Head of caudate nucleus (tissue), 42 donors: ENCODE measurements around the gene OSBPL2.

Source experiments
- DNase-seq, 42 donors: peaks; one replicate each; pipeline versions ENCODE4 v3.0.0 to v3.0.0-alpha.2; 2020 to 2021; ENCODE audit warnings: mixed read lengths in 7 of 42
- intact Hi-C: fragments of 100-400 bp; cut with DNase I; formaldehyde crosslinking; loops from one replicate; pipeline ENCODE4 v1.15.0; 2022

OSBPL2 gene

DNA sequence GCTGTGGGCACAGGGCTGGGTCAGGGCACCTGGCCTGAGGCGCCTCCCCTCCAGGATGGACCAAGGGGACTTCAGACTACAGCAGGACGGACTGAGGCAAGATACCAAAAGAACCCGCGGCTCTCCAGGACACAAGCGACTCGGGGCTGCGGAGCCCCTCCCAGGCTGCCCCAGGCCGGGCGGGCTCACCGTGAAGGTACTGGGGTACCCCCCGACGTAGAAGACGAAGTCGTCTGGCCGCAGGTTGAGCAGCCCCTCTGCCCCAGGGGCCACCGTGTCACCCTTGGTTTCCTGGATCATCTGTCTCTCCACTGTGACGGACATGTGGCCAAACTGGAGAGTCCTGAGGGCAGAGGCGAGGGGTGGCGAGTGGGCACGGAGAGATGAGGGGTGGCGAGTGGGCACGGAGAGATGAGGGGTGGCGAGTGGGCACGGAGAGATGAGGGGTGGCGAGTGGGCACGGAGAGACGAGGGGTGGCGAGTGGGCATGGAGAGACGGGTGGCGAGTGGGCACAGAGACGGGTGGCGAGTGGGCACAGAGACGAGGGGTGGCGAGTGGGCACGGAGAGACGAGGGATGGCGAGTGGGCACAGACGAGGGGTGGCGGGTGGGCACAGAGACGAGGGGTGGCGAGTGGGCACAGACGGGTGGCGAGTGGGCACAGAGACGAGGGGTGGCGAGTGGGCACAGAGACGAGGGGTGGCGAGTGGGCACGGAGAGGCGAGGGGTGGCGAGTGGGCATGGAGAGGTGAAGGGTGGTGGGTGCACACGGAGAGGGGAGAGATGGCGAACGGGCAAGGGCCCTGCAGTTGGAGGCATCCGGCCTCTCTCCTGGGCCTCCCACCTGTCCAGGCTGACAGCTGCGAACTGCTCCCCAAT lies 75.4 kb downstream of the OSBPL2 start:
- DNase-seq = no peak
- intact Hi-C loops = no loop called here

GRCh38 chr20:62314339-62314638 lies 76.0 kb downstream of the OSBPL2 start:
- intact Hi-C loops = no loop called here
- DNase-seq = no peak

DNA sequence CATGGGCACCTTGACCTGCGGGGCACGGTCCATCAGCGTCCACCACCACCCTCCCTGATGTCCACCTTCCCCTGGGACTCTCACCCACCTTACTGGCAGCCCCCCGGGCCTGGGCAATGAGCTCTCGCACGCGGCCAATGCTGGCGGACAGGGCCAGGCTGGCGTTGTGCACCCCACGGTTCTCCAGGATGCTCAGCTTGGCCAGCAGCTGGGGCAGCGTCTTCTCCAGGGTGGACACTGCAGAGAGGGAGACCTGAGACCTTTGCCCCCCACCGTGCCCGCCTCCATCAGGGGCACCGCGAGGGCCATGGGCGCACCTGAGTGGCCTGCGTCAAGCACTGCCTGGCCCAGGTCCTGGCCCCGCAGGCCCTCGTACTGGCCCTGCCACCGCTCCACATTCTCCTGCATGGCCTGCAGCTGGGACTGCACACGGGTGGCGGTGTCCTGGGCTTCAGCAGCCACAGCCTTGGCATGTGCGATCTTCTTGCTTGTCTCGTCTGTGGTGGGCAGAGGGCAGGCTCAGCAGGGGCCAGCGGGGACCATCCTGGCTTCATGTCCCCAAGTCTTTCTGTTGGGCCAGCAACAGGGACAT lies 76.5 kb downstream of the OSBPL2 start:
- no peak for DNase-seq
- intact Hi-C loops = no loop called here

- intact Hi-C loops = no loop called here
- DNase-seq = no peak
Measured at GRCh38 chr20:62315773-62316172, 77.5 kb downstream of the OSBPL2 start.

GRCh38 chr20:62316331-62317166 lies 78.2 kb downstream of the OSBPL2 start:
- no peak for DNase-seq
- intact Hi-C loops = no loop called here

DNA sequence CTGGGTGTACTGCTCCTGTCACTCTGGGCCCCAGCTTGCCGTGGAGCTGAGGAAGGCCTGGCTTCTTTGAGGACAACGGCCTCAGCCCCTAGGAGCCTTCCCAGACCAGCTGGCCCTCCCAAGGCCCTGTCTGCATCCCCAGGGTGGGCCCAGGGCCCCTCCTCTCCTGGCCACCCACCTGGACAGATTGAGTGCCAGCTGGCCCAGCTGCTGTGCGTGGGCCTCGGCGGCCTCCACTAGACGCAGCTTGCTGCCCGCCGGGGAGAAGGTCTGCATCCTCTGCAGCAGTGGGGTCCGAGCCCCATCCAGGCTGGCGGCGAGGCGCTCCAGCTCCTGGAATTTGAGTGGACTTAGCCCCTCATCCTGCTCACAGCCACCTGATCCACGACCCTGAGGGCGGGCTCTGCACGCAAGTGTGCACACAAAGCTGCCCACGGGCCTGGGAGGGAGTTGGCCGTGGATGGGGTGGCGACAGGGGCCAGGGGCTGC lies 78.9 kb downstream of the OSBPL2 start:
- intact Hi-C loops = no loop called here
- DNase-seq = no peak

GRCh38 chr20:62318400-62319345 lies 80.4 kb downstream of the OSBPL2 start:
- intact Hi-C loops = no loop called here
- DNase-seq = no peak

- intact Hi-C loops = no loop called here
- no peak for DNase-seq
Measured at GRCh38 chr20:62319346-62319909, 81.1 kb downstream of the OSBPL2 start.

- intact Hi-C loops = no loop called here
- no peak for DNase-seq
Measured at GRCh38 chr20:62320581-62321354, 82.4 kb downstream of the OSBPL2 start.

- DNase-seq = no peak
- intact Hi-C loops = no loop called here
Measured at GRCh38 chr20:62321521-62321948, 83.2 kb downstream of the OSBPL2 start.

GRCh38 chr20:62321975-62322374 lies 83.7 kb downstream of the OSBPL2 start:
- intact Hi-C loops = no loop called here
- DNase-seq = no peak

GRCh38 chr20:62322492-62323041 lies 84.2 kb downstream of the OSBPL2 start:
- DNase-seq = no peak
- intact Hi-C loops = no loop called here

DNA sequence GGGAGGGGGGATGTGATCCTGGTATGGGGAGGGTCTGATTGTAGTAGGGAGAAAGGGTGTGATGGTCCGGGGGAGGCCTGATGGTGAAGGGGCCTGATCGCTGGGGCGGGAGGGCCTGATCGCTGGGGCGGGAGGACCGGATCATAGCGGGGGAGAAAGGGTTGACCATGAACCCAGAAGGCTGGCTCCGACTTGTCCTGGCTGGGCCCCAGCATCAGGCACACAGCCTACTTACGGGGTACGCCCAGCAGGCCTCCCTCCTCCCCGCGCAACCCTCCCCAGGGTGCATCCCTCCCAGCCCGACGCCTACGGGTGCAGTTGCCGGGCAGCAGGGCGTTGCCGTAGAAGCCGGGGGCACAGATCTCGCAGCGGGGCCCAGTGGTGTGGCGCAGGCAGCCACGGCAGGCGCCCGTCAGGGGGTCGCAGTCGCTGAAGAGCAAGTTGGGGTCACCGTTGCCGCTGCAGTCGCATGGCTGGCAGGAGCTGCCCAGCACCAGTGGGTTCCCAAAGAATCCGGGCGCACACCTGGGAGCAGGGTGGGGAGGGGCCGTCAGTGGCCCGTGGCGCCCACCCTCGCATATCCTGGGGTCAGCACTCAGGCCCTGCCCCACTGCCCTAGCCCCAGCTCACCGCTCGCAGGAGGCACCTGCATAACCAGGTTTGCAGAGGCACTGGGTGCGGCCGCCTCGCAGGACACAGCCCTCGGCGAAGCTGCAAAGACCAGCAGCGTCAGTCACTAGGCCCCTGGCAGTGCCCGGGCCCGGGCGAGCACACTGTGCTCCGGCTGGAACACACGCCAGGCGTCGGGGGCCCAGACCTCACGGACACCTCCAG lies 85.0 kb downstream of the OSBPL2 start:
- intact Hi-C loops = no loop called here
- DNase-seq = no peak

GRCh38 chr20:62323980-62324906 lies 85.9 kb downstream of the OSBPL2 start:
- DNase-seq = no peak
- intact Hi-C loops = no loop called here

DNA sequence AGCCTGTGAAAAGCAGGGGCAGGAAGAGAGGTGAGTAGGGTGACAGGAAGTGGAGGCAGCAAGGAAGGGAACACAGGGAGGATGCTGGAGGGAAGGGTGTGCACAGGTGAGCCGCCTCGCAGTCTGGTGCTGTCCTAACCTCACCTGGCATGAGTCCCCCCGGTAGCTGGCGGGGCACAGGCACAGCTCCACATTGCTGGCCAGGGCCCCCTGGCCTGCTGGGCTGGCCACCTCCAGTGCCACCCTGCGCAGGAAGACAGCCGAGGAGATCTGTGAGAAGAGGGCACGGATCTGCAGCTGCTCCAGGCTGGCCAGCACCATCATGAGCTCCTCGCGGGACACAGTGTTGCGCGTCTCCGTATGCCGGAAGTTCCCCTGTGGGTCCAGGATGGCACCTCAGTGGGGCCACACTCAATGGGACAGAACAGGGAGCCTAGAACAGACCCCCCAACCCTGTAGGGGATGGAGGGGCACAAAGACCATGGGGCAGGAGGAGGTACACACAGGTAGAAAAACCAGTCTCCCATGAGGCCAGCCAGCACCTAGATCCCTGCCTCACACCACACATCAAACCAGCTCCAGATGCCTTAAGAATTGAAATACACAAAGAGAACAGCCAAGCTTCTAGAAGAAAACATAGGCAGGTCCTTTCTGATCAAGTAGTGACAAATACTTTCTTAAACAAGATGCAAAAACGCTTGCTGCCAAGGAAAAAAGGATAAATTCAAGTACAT lies 87.0 kb downstream of the OSBPL2 start:
- intact Hi-C loops = no loop called here
- no peak for DNase-seq
